H1 (cell line): ENCODE data around the gene TRIM67. TPM values are rescaled to one million over a fixed set of nuclear protein-coding genes. Genes with fewer than 3 reads are reported as not detected.

Experiments used
- CTCF ChIA-PET: fragments of 300-600 bp; sonication (Branson Sonifier 250); formaldehyde crosslinking; loops from one replicate; lab custom pipeline; 2021; ENCODE audit not compliant: partially characterized antibody; lab: Charles Lee
- POLR2A ChIA-PET: fragments of 300-600 bp; sonication (Branson Sonifier 250); formaldehyde crosslinking; loops from one replicate; lab custom pipeline; 2021; ENCODE audit warnings: inconsistent platforms; ENCODE audit not compliant: partially characterized antibody; lab: Charles Lee
- DNase-seq, 2 experiments: peaks; one replicate each; pipeline versions ENCODE4 v3.0.0 to v3.0.0-alpha.2; 2010 to 2022; ENCODE audit warnings: low spot score in 2 of 2, low read depth in 1 of 2, mixed read lengths in 1 of 2
- FAIRE-seq: peaks from 2 replicates; lab custom pipeline; 2011; peaks lifted over from hg19 to GRCh38; lab: Jason Lieb, UNC
- H2AFZ ChIP-seq: 2 replicates; pipeline ENCODE4 v1.8.1; 2012; ENCODE audit warnings: low read length, inconsistent platforms
- H2AK5ac ChIP-seq: 2 replicates; pipeline ENCODE4 v1.6.1; 2013; ENCODE audit warnings: low read depth, low read length
- H2BK120ac ChIP-seq: replicated peaks from 2 replicates; pipeline ENCODE3; 2013; ENCODE audit warnings: low read depth, low read length, inconsistent platforms
- H2BK12ac ChIP-seq: 2 replicates; pipeline ENCODE4 v1.6.1; 2013; ENCODE audit warnings: low read depth, low read length
- H2BK15ac ChIP-seq: 2 replicates; pipeline ENCODE4 v1.6.1; 2013; ENCODE audit warnings: low read length
- H2BK20ac ChIP-seq: 2 replicates; pipeline ENCODE4 v1.6.1; 2013; ENCODE audit warnings: low read length
- H2BK5ac ChIP-seq: 2 replicates; pipeline ENCODE4 v1.6.1; 2013; ENCODE audit warnings: low read depth, low read length
- H3K14ac ChIP-seq: 2 replicates; pipeline ENCODE4 v1.6.1; 2013; ENCODE audit warnings: inconsistent platforms; ENCODE audit not compliant: insufficient read length
- H3K18ac ChIP-seq: 2 replicates; pipeline ENCODE4 v1.6.1; 2013; ENCODE audit warnings: low read length; ENCODE audit errors: extremely low read depth
- H3K23ac ChIP-seq: 2 replicates; pipeline ENCODE4 v1.6.1; 2013; ENCODE audit warnings: inconsistent platforms; ENCODE audit not compliant: insufficient read length
- H3K23me2 ChIP-seq: 2 replicates; pipeline ENCODE4 v1.6.1; 2013; ENCODE audit warnings: low read depth, low read length
- H3K27ac ChIP-seq: 2 replicates; pipeline ENCODE4 v1.6.1; 2011; ENCODE audit warnings: low read depth, low read length, inconsistent platforms
- H3K27me3 ChIP-seq, 4 experiments: replicated peaks in 1 of 4; 1 replicate in 1 of 4; 2 replicates in 3 of 4; pipeline versions ENCODE4 v1.6.1 to v1.8.1; 2011 to 2013; ENCODE audit warnings: low read length in 3 of 4, mild to moderate bottlenecking in 3 of 4, inconsistent platforms in 2 of 4, mixed read lengths in 2 of 4, moderate library complexity in 1 of 4; ENCODE audit not compliant: control insufficient read depth in 3 of 4, insufficient read depth in 3 of 4; ENCODE audit errors: extremely low read depth in 1 of 4
- H3K36me3 ChIP-seq, 4 experiments: 2 replicates each; pipeline versions ENCODE4 v1.6.1 to v1.8.1; 2011 to 2013; ENCODE audit warnings: mild to moderate bottlenecking in 4 of 4, low read length in 3 of 4, moderate library complexity in 2 of 4, control low read depth in 1 of 4, inconsistent platforms in 1 of 4; ENCODE audit not compliant: insufficient read depth in 4 of 4, control insufficient read depth in 2 of 4
- H3K4ac ChIP-seq: replicated peaks from 2 replicates; pipeline ENCODE3; 2013; ENCODE audit warnings: low read length, low read depth, mixed read lengths, inconsistent platforms; ENCODE audit not compliant: insufficient read length
- H3K4me1 ChIP-seq, 4 experiments: replicated peaks in 1 of 4; 1 replicate in 1 of 4; 2 replicates in 3 of 4; pipeline versions ENCODE4 v1.6.1 to v1.8.1; 2011 to 2013; ENCODE audit warnings: low read length in 3 of 4, inconsistent platforms in 2 of 4, mixed read lengths in 1 of 4; ENCODE audit not compliant: insufficient read depth in 4 of 4, control insufficient read depth in 3 of 4
- H3K4me2 ChIP-seq, 2 experiments: 2 replicates each; pipeline versions ENCODE4 v1.6.1 to v1.8.1; 2011 to 2013; ENCODE audit warnings: low read depth in 2 of 2, low read length in 2 of 2, control low read depth in 1 of 2, inconsistent platforms in 1 of 2, mild to moderate bottlenecking in 1 of 2; ENCODE audit not compliant: insufficient read depth in 1 of 2
- H3K4me3 ChIP-seq, 4 experiments: fragments of 200-600, 300-600 bp in 1 of 4; sonication (generic), shearing (Covaris generic), sonication (Bioruptor Twin) in 1 of 4; 2 replicates each; pipeline versions ENCODE4 v1.5.1 to v1.8.1; 2011 to 2016; ENCODE audit warnings: low read length in 4 of 4, low read depth in 3 of 4, control low read depth in 2 of 4, inconsistent platforms in 2 of 4, mild to moderate bottlenecking in 2 of 4, mixed read lengths in 1 of 4, moderate library complexity in 1 of 4; ENCODE audit not compliant: insufficient read depth in 2 of 4; ENCODE audit errors: extremely low read depth in 1 of 4
- H3K56ac ChIP-seq: replicated peaks from 2 replicates; pipeline ENCODE3; 2013; ENCODE audit warnings: low read depth, mild to moderate bottlenecking, mixed read lengths, low read length, inconsistent platforms; ENCODE audit not compliant: insufficient read length
- H3K79me1 ChIP-seq: 2 replicates; pipeline ENCODE4 v1.6.1; 2013; ENCODE audit warnings: low read depth, low read length, control low read depth
- H3K79me2 ChIP-seq, 2 experiments: 2 replicates each; pipeline versions ENCODE4 v1.6.1 to v1.8.1; 2012 to 2013; ENCODE audit warnings: low read length in 2 of 2, mild to moderate bottlenecking in 2 of 2, inconsistent platforms in 1 of 2; ENCODE audit not compliant: insufficient read depth in 2 of 2, control insufficient read depth in 1 of 2
- H3K9ac ChIP-seq, 4 experiments: replicated peaks in 1 of 4; 1 replicate in 1 of 4; 2 replicates in 3 of 4; pipeline versions ENCODE4 v1.6.1 to v1.8.1; 2011 to 2013; ENCODE audit warnings: low read depth in 3 of 4, low read length in 3 of 4, control low read depth in 2 of 4, mild to moderate bottlenecking in 2 of 4, moderate library complexity in 2 of 4, inconsistent platforms in 1 of 4; ENCODE audit errors: extremely low read depth in 1 of 4
- H3K9me3 ChIP-seq, 2 experiments: 2 replicates each; pipeline versions ENCODE4 v1.6.1 to v1.8.1; 2012 to 2013; ENCODE audit warnings: mild to moderate bottlenecking in 2 of 2, moderate library complexity in 2 of 2, control low read depth in 1 of 2, inconsistent platforms in 1 of 2, low read depth in 1 of 2, low read length in 1 of 2, mixed read lengths in 1 of 2; ENCODE audit not compliant: insufficient read depth in 2 of 2
- H4K20me1 ChIP-seq, 2 experiments: replicated peaks in 1 of 2; 2 replicates each; pipeline versions ENCODE3 to v1.8.1; 2011 to 2013; ENCODE audit warnings: inconsistent platforms in 2 of 2, low read length in 2 of 2, mild to moderate bottlenecking in 1 of 2; ENCODE audit not compliant: insufficient read depth in 2 of 2, control insufficient read depth in 1 of 2
- H4K5ac ChIP-seq: 2 replicates; pipeline ENCODE4 v1.6.1; 2013; ENCODE audit warnings: low read length, low read depth, mixed read lengths, inconsistent platforms; ENCODE audit not compliant: insufficient read length
- H4K8ac ChIP-seq: 2 replicates; pipeline ENCODE4 v1.8.0; 2013; ENCODE audit warnings: mild to moderate bottlenecking, moderate library complexity, low read length, inconsistent platforms; ENCODE audit not compliant: insufficient read depth; ENCODE audit errors: extremely low read depth
- H4K91ac ChIP-seq: replicated peaks from 2 replicates; pipeline ENCODE3; 2013; ENCODE audit warnings: low read length, mixed read lengths, inconsistent platforms; ENCODE audit not compliant: insufficient read length
- CTCF ChIP-seq, 3 experiments: IDR thresholded peaks; 1 replicate in 2 of 3; 2 replicates in 1 of 3; pipeline versions ENCODE4 v1.5.1 to v1.6.1; 2011; ENCODE audit warnings: low read length in 3 of 3, mild to moderate bottlenecking in 3 of 3, inconsistent platforms in 2 of 3, low read depth in 1 of 3, moderate library complexity in 1 of 3; ENCODE audit not compliant: insufficient read depth in 1 of 3; ENCODE audit errors: control extremely low read depth in 1 of 3
- EP300 ChIP-seq, 2 experiments: IDR thresholded peaks; 1 replicate in 1 of 2; 2 replicates in 1 of 2; pipeline ENCODE4 v1.6.1; 2011 to 2012; ENCODE audit warnings: low read depth in 2 of 2, low read length in 2 of 2, mild to moderate bottlenecking in 2 of 2, borderline replicate concordance in 1 of 2, inconsistent platforms in 1 of 2, moderate library complexity in 1 of 2
- POU5F1 ChIP-seq: IDR thresholded peaks from 2 replicates; pipeline ENCODE4 v1.6.1; 2011; ENCODE audit warnings: low read depth, mild to moderate bottlenecking, low read length, moderate library complexity
- SUZ12 ChIP-seq: fragments of 200-600 bp; sonication (generic); IDR thresholded peaks from 2 replicates; pipeline ENCODE4 v1.6.1; 2012; ENCODE audit warnings: mild to moderate bottlenecking, inconsistent platforms, low read length, moderate library complexity, mixed read lengths
- WGBS, 2 experiments: shearing (Covaris generic) in 1 of 2; methylation state at CpG; one replicate each; pipeline versions ENCODE4 v1.1.6 to v1.1.7; 2013 to 2015; ENCODE audit warnings: low lambda C conversion rate in 2 of 2, mixed read lengths in 2 of 2, inconsistent platforms in 1 of 2, low coverage in 1 of 2, missing lambda C conversion rate in 1 of 2; ENCODE audit not compliant: insufficient replicate concordance in 2 of 2, insufficient coverage in 1 of 2, insufficient read length in 1 of 2; ENCODE audit errors: extremely low coverage in 1 of 2, missing lambda C conversion rate in 1 of 2; 5-methylcytosine and 5-hydroxymethylcytosine counted together
- polyA plus RNA-seq, 7 experiments: library from polyadenylated mRNA; depleted of rRNA in 3 of 7; stranded (reverse) in 5 of 7; unstranded in 2 of 7; fragments of >200 nt in 5 of 7; fragments of 200-250 nt in 2 of 7; gene quantifications; 1 replicate in 5 of 7; 2 replicates in 1 of 7; 4 replicates in 1 of 7; pipeline versions ENCODE4 v1.2.1 to v1.2.3, GENCODE V29; 2011 to 2013; ENCODE audit warnings: missing spikeins in 2 of 7, mixed read lengths in 2 of 7
- total RNA-seq: library from RNA; stranded (reverse); fragmentation: NEBNext Ultra II Directional; extraction: Animal tissue kit (Norgen Biotek cat#: 25700); gene quantifications from 2 replicates; pipeline ENCODE4 v1.2.1, GENCODE V29; 2021

The TRIM67 gene
- total and polyA plus RNA-seq, 2 of the 8 experiments (the other 6 are each of a cell fraction or from before 2014, with no cell fraction given) = under 0.01 TPM; not detected in 1

GRCh38 chr1:231116738-231117137 is 45.1 kb upstream of the TRIM67 start:
- Histone ChIP-seq H3K27ac (no peak overlapping the region), H2BK120ac (no peak overlapping the region), H2BK20ac (no peak overlapping the region), H2BK15ac (no peak overlapping the region), H4K20me1 (no peaks in the 10 kb centered on the region), H3K4me1 (no peaks in the 10 kb centered on the region), H3K23ac (no peak overlapping the region), H3K36me3 (no peaks in the 10 kb centered on the region), H2AK5ac (no peak overlapping the region), H3K79me2 (no peaks in the 10 kb centered on the region), H3K79me1 (no peaks in the 10 kb centered on the region), H4K8ac (no peak overlapping the region), H3K27me3 (no peaks in the 10 kb centered on the region; a peak in 3 of 7 replicates), H3K4me3 (no peak overlapping the region), H4K91ac (no peak overlapping the region), H3K56ac (no peak overlapping the region), H4K5ac (no peak overlapping the region), H2AFZ (no peak overlapping the region), H2BK5ac (no peak overlapping the region), H3K9me3 (no peaks in the 10 kb centered on the region), H3K14ac (no peak overlapping the region), H3K18ac (no peak overlapping the region), H3K9ac (no peak overlapping the region), H3K4ac (no peak overlapping the region), H3K23me2 (no peaks in the 10 kb centered on the region), H3K4me2 (no peak overlapping the region), H2BK12ac (no peak overlapping the region)
- no peak for TF ChIP-seq CTCF (IDR thresholded peaks at IDR 0.05; ENCODE audit: control extremely low read depth in 1 of 3, insufficient read depth in 1 of 3, low read depth in 1 of 3, low read length in 3 of 3)
- TF ChIP-seq EP300 (IDR thresholded peaks at IDR 0.05; ENCODE audit: borderline replicate concordance in 1 of 2, low read depth in 2 of 2, low read length in 2 of 2) = no peak
- no peak for TF ChIP-seq SUZ12
- no peak for TF ChIP-seq POU5F1
- DNase-seq (no peak), FAIRE-seq (no peak)
- CTCF ChIA-PET = no interaction called here
- POLR2A ChIA-PET = no interaction called here
- WGBS, 2 experiments = 75% methylated on average over 1 of the region's 1 CpG; no CpG with 5 or more reads in 1 of the 2 experiments
